GM23248 (cell line): ENCODE data around the gene SMYD3.

Experiments used
- EZH2 ChIP-seq: fragments of 200-600 bp; sonication (generic); IDR thresholded peaks from 2 replicates; pipeline ENCODE4 v1.6.1; 2018; ENCODE audit warnings: antibody characterized with exemption, mild to moderate bottlenecking; ENCODE audit not compliant: insufficient read depth, poor library complexity, severe bottlenecking
- EZH2phosphoT487 ChIP-seq: fragments of 200-600 bp; sonication (generic); IDR thresholded peaks from 2 replicates; pipeline ENCODE4 v1.6.1; 2018; ENCODE audit warnings: antibody characterized with exemption, moderate library complexity, mild to moderate bottlenecking, low read depth; ENCODE audit not compliant: insufficient read depth

DNA sequence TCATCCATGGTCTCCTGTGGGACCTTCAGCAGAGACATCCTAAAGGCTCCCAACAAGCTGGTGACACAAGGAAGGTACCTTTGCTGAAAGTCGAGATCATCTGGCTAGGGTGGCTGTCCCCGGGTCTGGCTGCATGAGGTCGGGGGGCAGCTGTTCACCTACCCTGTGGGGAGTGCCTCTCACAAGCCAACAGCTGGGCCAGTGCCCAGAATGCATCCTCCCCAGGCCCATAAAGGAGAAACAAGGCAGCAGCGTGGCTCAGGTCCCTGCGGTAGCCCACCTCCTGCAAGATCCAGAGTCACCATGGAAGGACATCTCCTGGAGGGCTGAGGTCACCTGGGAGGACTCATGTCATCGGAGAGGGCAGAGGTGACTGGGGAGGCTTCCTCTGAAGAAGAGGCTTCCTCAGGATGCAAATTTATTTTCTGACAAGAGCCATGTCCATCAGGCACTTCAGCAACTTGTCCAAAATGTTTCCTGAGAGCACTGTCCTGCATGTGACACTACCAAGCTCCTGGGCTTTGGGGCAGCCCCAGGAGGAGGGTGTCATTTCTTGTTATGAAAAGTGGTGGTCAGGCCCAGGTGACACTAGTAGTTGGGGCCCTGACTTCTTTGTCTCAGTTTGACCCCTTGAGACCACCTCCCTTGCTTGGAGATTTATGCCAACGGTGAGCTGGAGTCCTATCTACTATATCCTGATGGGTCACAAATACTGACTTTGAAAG is 6.7 kb upstream of the SMYD3 start:
- TF ChIP-seq EZH2 = no peak
- no peak for TF ChIP-seq EZH2phosphoT487
